PC-9 (cell line): ENCODE measurements around the gene RGL1. TPM values are rescaled to one million over a fixed set of nuclear protein-coding genes. Genes with fewer than 3 reads are reported as not detected.

Experiments used
- BruUV-seq: library from RNA; stranded (reverse); fragments of 400-500 nt; replicated peaks from 2 replicates; lab custom pipeline; 2021; lab: Mats Ljungman, UMichigan
- CTCF ChIA-PET: fragments of 300-600 bp; sonication (Branson Sonifier 250); formaldehyde crosslinking; loops from one replicate; lab custom pipeline; 2022; ENCODE audit warnings: antibody characterized with exemption; lab: Charles Lee
- POLR2A ChIA-PET: fragments of 300-600 bp; sonication (Branson Sonifier 250); formaldehyde crosslinking; loops from one replicate; lab custom pipeline; 2022; ENCODE audit warnings: antibody characterized with exemption; ENCODE audit not compliant: unreplicated experiment; lab: Charles Lee
- DNase-seq, 2 experiments: peaks; one replicate each; pipeline versions ENCODE4 v3.0.0 to v3.0.0-alpha.2; 2015 to 2022; ENCODE audit warnings: mixed read lengths in 1 of 2
- H2AFZ ChIP-seq: fragments of 200-600 bp; sonication (generic); 2 replicates; pipeline ENCODE4 v1.8.1; 2017; ENCODE audit warnings: antibody characterized with exemption
- H3F3A ChIP-seq: fragments of 200-600 bp; sonication (generic); 2 replicates; pipeline ENCODE4 v1.8.1; 2017; ENCODE audit warnings: antibody characterized with exemption, mild to moderate bottlenecking, low read depth; ENCODE audit not compliant: insufficient read depth
- H3K27ac ChIP-seq: fragments of 200-600 bp; sonication (generic); 2 replicates; pipeline ENCODE4 v1.6.1; 2016; ENCODE audit warnings: mixed run types
- H3K27me3 ChIP-seq: fragments of 200-600 bp; sonication (generic); 2 replicates; pipeline ENCODE4 v1.6.1; 2016; ENCODE audit warnings: low read depth, mixed run types; ENCODE audit not compliant: insufficient read depth
- H3K36me3 ChIP-seq: fragments of 200-600 bp; sonication (generic); 2 replicates; pipeline ENCODE4 v1.6.1; 2016; ENCODE audit warnings: low read depth, mixed run types
- H3K4me1 ChIP-seq: fragments of 200-600 bp; sonication (generic); replicated peaks from 2 replicates; pipeline ENCODE4 v1.6.1; 2016; ENCODE audit warnings: mixed run types; ENCODE audit not compliant: insufficient read depth
- H3K4me2 ChIP-seq: fragments of 200-600 bp; sonication (generic); 2 replicates; pipeline ENCODE4 v1.6.1; 2017; ENCODE audit warnings: mixed run types
- H3K4me3 ChIP-seq: fragments of 200-600 bp; sonication (generic); 2 replicates; pipeline ENCODE4 v1.6.1; 2016; ENCODE audit warnings: mixed run types
- H3K79me2 ChIP-seq: fragments of 200-600 bp; sonication (generic); 2 replicates; pipeline ENCODE4 v1.6.1; 2017; ENCODE audit warnings: low read depth, mixed run types
- H3K9me2 ChIP-seq: fragments of 200-600 bp; sonication (generic); 2 replicates; pipeline ENCODE4 v1.8.1; 2017; ENCODE audit warnings: mild to moderate bottlenecking; ENCODE audit not compliant: insufficient read depth
- H3K9me3 ChIP-seq: fragments of 200-600 bp; sonication (generic); 2 replicates; pipeline ENCODE4 v1.8.1; 2016; ENCODE audit warnings: low read depth; ENCODE audit not compliant: insufficient read depth
- H4K20me1 ChIP-seq: fragments of 200-600 bp; sonication (generic); 2 replicates; pipeline ENCODE4 v1.8.1; 2017; ENCODE audit not compliant: insufficient read depth
- CTCF ChIP-seq: fragments of 200-600 bp; sonication (generic); conservative IDR thresholded peaks from 2 replicates; pipeline ENCODE4 v1.6.1; 2017; ENCODE audit warnings: mixed run types, antibody characterized with exemption, mild to moderate bottlenecking, moderate library complexity
- EZH2 ChIP-seq: fragments of 200-600 bp; sonication (generic); IDR thresholded peaks from 2 replicates; pipeline ENCODE4 v1.8.0; 2017; ENCODE audit warnings: antibody characterized with exemption, low read depth
- intact Hi-C: fragments of 100-400 bp; cut with micrococcal nuclease; formaldehyde crosslinking; loops from one replicate; pipeline ENCODE4 v1.10.0; 2022; ENCODE audit not compliant: unreplicated experiment
- total RNA-seq: library from RNA; stranded (reverse); gene quantifications from 2 replicates; pipeline ENCODE4 v1.2.3, GENCODE V29; 2021

The RGL1 gene
- total RNA-seq, 1 experiment from 2014 or later: 2.6 TPM

- Histone ChIP-seq H2AFZ (no peak overlapping the region), H3F3A (no peaks in the 10 kb centered on the region), H3K36me3 (no peaks in the 10 kb centered on the region), H3K9me2 (no peaks in the 10 kb centered on the region), H3K4me2 (no peak overlapping the region), H3K9me3 (peaks cover 2% of the 10 kb centered on the region; the same call in 1 of the 2 replicates), H3K4me3 (no peak overlapping the region), H4K20me1 (no peaks in the 10 kb centered on the region), H3K4me1 (no peaks in the 10 kb centered on the region), H3K27ac (no peak overlapping the region), H3K27me3 (no peaks in the 10 kb centered on the region), H3K79me2 (no peaks in the 10 kb centered on the region)
- ChIA-PET POLR2A (no interaction called here), CTCF (no interaction called here)
- intact Hi-C loops: no loop called here
- no TSS peak for BruUV-seq
- no peak for DNase-seq
- TF ChIP-seq CTCF (no peak), EZH2 (no peak)
Measured at GRCh38 chr1:183780159-183780558, 24.8 kb upstream of the RGL1 start.

- no peak for DNase-seq
- H4K20me1 ChIP-seq: no peaks in the 10 kb centered on the region
- no TSS peak for BruUV-seq
- TF ChIP-seq CTCF: no peak
- no peak for TF ChIP-seq EZH2
- no peaks in the 10 kb centered on the region for H3K36me3 ChIP-seq
- no peaks in the 10 kb centered on the region for H3K9me2 ChIP-seq
- H3K27me3 ChIP-seq: no peaks in the 10 kb centered on the region
- no peaks in the 10 kb centered on the region for H3K79me2 ChIP-seq
- H2AFZ ChIP-seq: no peak overlapping the region
- H3K4me1 ChIP-seq: no peaks in the 10 kb centered on the region
- CTCF ChIA-PET: no interaction called here
- intact Hi-C loops: no loop called here
- no peaks in the 10 kb centered on the region for H3K9me3 ChIP-seq
- H3K4me2 ChIP-seq: no peak overlapping the region
- H3K27ac ChIP-seq: no peak overlapping the region
- no peaks in the 10 kb centered on the region for H3F3A ChIP-seq
- no peak overlapping the region for H3K4me3 ChIP-seq
- POLR2A ChIA-PET: no interaction called here
Measured at GRCh38 chr1:183780757-183781156, 24.2 kb upstream of the RGL1 start.

- Histone ChIP-seq H3K4me3 (no peak overlapping the region), H3K79me2 (no peaks in the 10 kb centered on the region), H3K9me3 (no peaks in the 10 kb centered on the region), H3K4me1 (no peaks in the 10 kb centered on the region), H3F3A (no peaks in the 10 kb centered on the region), H3K9me2 (no peaks in the 10 kb centered on the region), H3K27ac (no peak overlapping the region), H2AFZ (no peak overlapping the region), H3K4me2 (no peak overlapping the region), H3K27me3 (no peaks in the 10 kb centered on the region), H3K36me3 (no peaks in the 10 kb centered on the region), H4K20me1 (no peaks in the 10 kb centered on the region)
- intact Hi-C loops: no loop called here
- BruUV-seq: no TSS peak
- CTCF ChIA-PET: no interaction called here
- no peak for DNase-seq
- TF ChIP-seq CTCF (no peak), EZH2 (no peak)
- POLR2A ChIA-PET: no interaction called here
Measured at GRCh38 chr1:183783342-183783741, 21.6 kb upstream of the RGL1 start.
